OCI-LY7 (cell line): ENCODE data around the gene PM20D2. TPM values are rescaled to one million over a fixed set of nuclear protein-coding genes. Genes with fewer than 3 reads are reported as not detected.

Experiments
- BruUV-seq: library from RNA; stranded (reverse); fragments of 400-500 nt; replicated peaks from 2 replicates; lab custom pipeline; 2021; lab: Mats Ljungman, UMichigan
- CTCF ChIA-PET: fragments of 300-600 bp; sonication (Branson Sonifier 250); formaldehyde crosslinking; loops from one replicate; lab custom pipeline; 2022; ENCODE audit warnings: antibody characterized with exemption; ENCODE audit not compliant: unreplicated experiment; lab: Charles Lee
- POLR2A ChIA-PET: fragments of 300-600 bp; sonication (Branson Sonifier 250); formaldehyde crosslinking; loops from one replicate; lab custom pipeline; 2022; ENCODE audit warnings: antibody characterized with exemption; lab: Charles Lee
- DNase-seq: peaks from one replicate; pipeline ENCODE4 v3.0.0-alpha.2; 2015; ENCODE audit warnings: low spot score
- H2AFZ ChIP-seq: fragments of 200-600 bp; sonication (generic), shearing (Covaris generic); 2 replicates; pipeline ENCODE4 v1.6.1; 2014; ENCODE audit warnings: mild to moderate bottlenecking, antibody characterized with exemption, low read length, moderate library complexity
- H3K27ac ChIP-seq: fragments of 200-600 bp; sonication (generic); 2 replicates; pipeline ENCODE4 v1.5.1; 2014; ENCODE audit warnings: mixed run types, low read depth, mild to moderate bottlenecking, moderate library complexity, low read length, inconsistent platforms; ENCODE audit not compliant: poor library complexity, severe bottlenecking
- H3K36me3 ChIP-seq: fragments of 200-600 bp; sonication (generic); 2 replicates; pipeline ENCODE4 v1.6.1; 2014; ENCODE audit warnings: mild to moderate bottlenecking, antibody characterized with exemption, low read length, moderate library complexity, mixed read lengths; ENCODE audit not compliant: insufficient read depth
- H3K4me1 ChIP-seq: fragments of 200-600 bp; sonication (generic); 2 replicates; pipeline ENCODE4 v1.5.1; 2014; ENCODE audit warnings: mild to moderate bottlenecking, low read length; ENCODE audit not compliant: insufficient read depth, poor library complexity, severe bottlenecking
- H3K4me2 ChIP-seq: fragments of 200-600 bp; sonication (generic); 2 replicates; pipeline ENCODE4 v1.6.1; 2014; ENCODE audit warnings: mild to moderate bottlenecking, low read length
- H3K4me3 ChIP-seq: fragments of 200-600 bp; sonication (generic); 2 replicates; pipeline ENCODE4 v1.5.1; 2014; ENCODE audit warnings: mild to moderate bottlenecking, low read depth, low read length; ENCODE audit not compliant: poor library complexity, severe bottlenecking
- H3K79me2 ChIP-seq: fragments of 200-600 bp; sonication (generic); 2 replicates; pipeline ENCODE4 v1.6.1; 2016; ENCODE audit warnings: low read depth, mild to moderate bottlenecking, low read length, moderate library complexity, mixed read lengths; ENCODE audit not compliant: insufficient read depth
- H3K9me2 ChIP-seq: fragments of 200-600 bp; sonication (generic); 2 replicates; pipeline ENCODE4 v1.6.1; 2016; ENCODE audit warnings: mild to moderate bottlenecking, low read length, mixed read lengths; ENCODE audit not compliant: insufficient read depth
- H3K9me3 ChIP-seq: fragments of 200-600 bp; sonication (generic); 2 replicates; pipeline ENCODE4 v1.6.1; 2014; ENCODE audit warnings: mild to moderate bottlenecking, mixed run types, low read length, mixed read lengths
- H4K20me1 ChIP-seq: fragments of 200-600 bp; sonication (generic); 2 replicates; pipeline ENCODE4 v1.6.1; 2014; ENCODE audit warnings: mild to moderate bottlenecking, antibody characterized with exemption, low read length, moderate library complexity, mixed read lengths; ENCODE audit not compliant: insufficient read depth
- EZH2phosphoT487 ChIP-seq: fragments of 200-600 bp; sonication (generic); IDR thresholded peaks from 2 replicates; pipeline ENCODE4 v1.6.1; 2018; ENCODE audit warnings: low read depth, borderline replicate concordance, mild to moderate bottlenecking, mixed run types, antibody characterized with exemption, low read length, moderate library complexity, mixed read lengths
- intact Hi-C: fragments of 100-400 bp; cut with micrococcal nuclease; formaldehyde crosslinking; loops from one replicate; pipeline ENCODE4 v1.10.0; 2022; ENCODE audit not compliant: unreplicated experiment
- total RNA-seq, 2 experiments: library from RNA; depleted of rRNA in 1 of 2; stranded (reverse); fragments of >200 nt in 1 of 2; shearing (Covaris generic) in 1 of 2; gene quantifications; 2 replicates each; pipeline ENCODE4 v1.2.3, GENCODE V29; 2014 to 2022
- TF ChIP-seq, protein P1 (sequence below): fragments of 200-600 bp; sonication (generic); conservative IDR thresholded peaks from 2 replicates; pipeline ENCODE4 v1.5.1; 2014; ENCODE audit warnings: mild to moderate bottlenecking, antibody characterized with exemption, low read length, moderate library complexity, mixed read lengths

PM20D2 gene
- total RNA-seq, 2 experiments from 2014 or later = 35.1 to 36.1 TPM

DNA sequence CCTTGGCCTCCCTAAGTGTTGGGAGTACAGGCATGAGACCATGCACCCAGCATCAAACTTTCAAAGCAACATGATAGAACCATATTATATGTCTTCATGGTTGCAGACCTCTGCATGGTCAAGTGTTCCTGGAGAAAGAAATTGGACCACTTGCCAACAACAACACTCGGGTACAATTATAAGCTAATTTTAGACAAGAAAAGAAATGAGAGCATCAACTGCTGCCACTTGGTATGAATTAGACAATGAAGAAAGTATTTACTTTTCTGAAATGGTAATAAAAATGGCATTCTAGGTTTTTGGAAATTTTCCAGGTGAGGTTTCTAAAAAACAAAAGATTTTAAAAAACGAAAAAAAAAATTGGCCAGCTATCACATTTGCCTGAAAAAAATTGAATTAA is 7.7 kb upstream of the PM20D2 start:
- no peak overlapping the region for H3K27ac ChIP-seq
- no peaks in the 10 kb centered on the region for H3K4me1 ChIP-seq
- POLR2A ChIA-PET = interaction anchor here (0.6 to 1.4 kb wide), 6 partner anchors 9 to 217 kb away, joined by 3 to 6 read pairs (median 4); no protein-coding TSS in a partner anchor
- no TSS peak for BruUV-seq
- no peaks in the 10 kb centered on the region for H3K36me3 ChIP-seq
- no peaks in the 10 kb centered on the region for H4K20me1 ChIP-seq
- TF ChIP-seq EZH2phosphoT487 = no peak
- TF ChIP-seq, protein P1, sequence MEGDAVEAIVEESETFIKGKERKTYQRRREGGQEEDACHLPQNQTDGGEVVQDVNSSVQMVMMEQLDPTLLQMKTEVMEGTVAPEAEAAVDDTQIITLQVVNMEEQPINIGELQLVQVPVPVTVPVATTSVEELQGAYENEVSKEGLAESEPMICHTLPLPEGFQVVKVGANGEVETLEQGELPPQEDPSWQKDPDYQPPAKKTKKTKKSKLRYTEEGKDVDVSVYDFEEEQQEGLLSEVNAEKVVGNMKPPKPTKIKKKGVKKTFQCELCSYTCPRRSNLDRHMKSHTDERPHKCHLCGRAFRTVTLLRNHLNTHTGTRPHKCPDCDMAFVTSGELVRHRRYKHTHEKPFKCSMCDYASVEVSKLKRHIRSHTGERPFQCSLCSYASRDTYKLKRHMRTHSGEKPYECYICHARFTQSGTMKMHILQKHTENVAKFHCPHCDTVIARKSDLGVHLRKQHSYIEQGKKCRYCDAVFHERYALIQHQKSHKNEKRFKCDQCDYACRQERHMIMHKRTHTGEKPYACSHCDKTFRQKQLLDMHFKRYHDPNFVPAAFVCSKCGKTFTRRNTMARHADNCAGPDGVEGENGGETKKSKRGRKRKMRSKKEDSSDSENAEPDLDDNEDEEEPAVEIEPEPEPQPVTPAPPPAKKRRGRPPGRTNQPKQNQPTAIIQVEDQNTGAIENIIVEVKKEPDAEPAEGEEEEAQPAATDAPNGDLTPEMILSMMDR = no peak
- no peaks in the 10 kb centered on the region for H3K9me2 ChIP-seq
- no peak for DNase-seq
- H2AFZ ChIP-seq = no peak overlapping the region
- no peaks in the 10 kb centered on the region for H3K9me3 ChIP-seq
- H3K4me2 ChIP-seq = no peak overlapping the region
- H3K4me3 ChIP-seq = no peak overlapping the region
- CTCF ChIA-PET = no interaction called here
- H3K79me2 ChIP-seq = no peaks in the 10 kb centered on the region
- intact Hi-C loops = no loop called here

DNA sequence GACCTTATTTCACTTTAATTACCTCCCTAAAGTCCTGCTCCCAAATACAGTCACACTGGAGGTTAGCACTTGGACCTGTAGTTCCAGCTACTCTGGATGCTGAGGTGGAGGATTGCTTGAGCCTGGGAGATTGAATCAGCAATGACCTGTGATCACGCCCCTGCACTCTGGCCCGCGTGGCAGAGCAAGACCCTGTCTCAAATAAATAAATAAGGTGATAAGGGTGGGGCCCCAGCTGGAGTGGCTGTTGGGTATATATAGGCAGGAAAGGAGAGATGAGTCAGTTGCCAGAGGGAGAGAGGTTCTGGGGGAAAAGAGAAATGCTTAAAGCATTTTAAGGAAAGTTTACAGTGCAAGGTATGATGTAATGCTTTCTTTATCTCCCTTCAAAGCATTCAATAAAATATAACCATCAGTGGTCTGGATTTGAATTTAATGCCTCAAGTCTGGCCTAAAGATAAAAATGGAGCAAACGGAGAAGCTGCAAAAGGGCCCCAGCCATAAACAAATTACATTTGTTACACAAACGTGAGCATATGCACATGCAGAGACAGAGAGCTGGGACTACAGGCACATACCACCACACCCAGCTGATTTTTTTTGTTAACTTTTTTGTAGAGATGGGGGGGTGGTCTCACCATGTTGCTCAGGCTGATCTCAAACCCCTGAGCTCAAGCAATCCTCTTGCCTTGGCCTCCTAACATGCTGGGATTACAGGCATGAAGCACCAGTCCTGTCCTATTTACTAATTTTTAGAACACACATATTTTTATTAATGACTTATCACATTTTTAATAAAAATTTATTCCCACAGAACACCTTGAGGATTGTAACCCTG is 6.1 kb upstream of the PM20D2 start:
- Histone ChIP-seq H3K4me2 (no peak overlapping the region), H3K79me2 (no peaks in the 10 kb centered on the region; the same call in 1 of the 2 replicates), H4K20me1 (no peaks in the 10 kb centered on the region), H3K27ac (no peak overlapping the region), H3K9me3 (no peaks in the 10 kb centered on the region), H3K36me3 (no peaks in the 10 kb centered on the region), H3K4me3 (no peak overlapping the region), H3K4me1 (peaks cover 7% of the 10 kb centered on the region), H3K9me2 (no peaks in the 10 kb centered on the region), H2AFZ (no peak overlapping the region)
- intact Hi-C loops = no loop called here
- POLR2A ChIA-PET = interaction anchor here (0.6 kb wide), 1 partner anchor 10 kb away, joined by 3 read pairs; no protein-coding TSS in a partner anchor
- CTCF ChIA-PET = no interaction called here
- no peak for DNase-seq
- no TSS peak for BruUV-seq
- TF ChIP-seq EZH2phosphoT487 = no peak
- TF ChIP-seq, protein P1 = no peak
